ENCODE measurements around the gene UBD. TPM values are rescaled to one million over a fixed set of nuclear protein-coding genes. Genes with fewer than 3 reads are reported as not detected.

Gene UBD
- total and polyA plus RNA-seq, 2 of the 13 experiments (the other 11 are each of a cell fraction or from before 2014, with no cell fraction given): 13.9 to 172 TPM

DNA sequence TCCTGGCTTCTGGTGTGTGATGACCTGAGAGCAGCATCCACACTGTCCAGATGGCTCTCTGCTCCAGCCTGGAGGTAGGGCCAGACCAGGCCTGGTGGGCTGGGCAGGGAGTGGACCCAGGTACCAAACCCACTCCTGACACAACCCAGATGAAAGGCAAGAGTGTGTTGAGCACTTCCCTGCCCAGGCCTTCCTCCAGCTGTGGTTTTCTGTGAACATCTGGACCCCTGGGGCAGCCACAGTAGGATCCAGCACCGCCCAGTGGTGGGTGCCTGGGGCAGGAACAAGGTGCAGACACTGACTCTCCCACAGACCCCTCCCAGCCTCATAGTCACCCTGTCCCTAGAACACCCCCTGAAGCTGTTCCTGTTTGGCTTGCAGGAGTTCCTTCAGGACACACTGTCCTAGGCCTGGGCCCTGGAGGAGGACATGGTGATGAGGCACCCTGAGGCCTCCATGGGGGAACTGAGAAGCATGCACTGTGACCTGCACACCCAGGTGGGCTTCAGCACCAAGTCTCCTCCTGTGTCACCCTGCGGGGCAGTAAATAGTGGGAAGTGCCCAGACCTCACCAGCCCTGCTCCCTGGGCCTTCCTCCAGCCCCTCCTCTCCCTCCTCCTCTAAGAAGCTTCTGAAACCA lies 28.7 kb downstream of the UBD start:
- H2AFZ ChIP-seq (ENCODE audit: low read length): no peak overlapping the region
- POLR2A ChIA-PET: no interaction called here
- CTCF ChIA-PET (ENCODE audit: low intra/inter-chr PET ratio, low total read pairs): no interaction called here
- no peak overlapping the region for H3K4me3 ChIP-seq (replicated peaks in 1 of 3; ENCODE audit: insufficient read depth in 1 of 3, low read depth in 2 of 3, low read length in 3 of 3)
- TF ChIP-seq HNRNPL (IDR thresholded peaks at IDR 0.05; ENCODE audit: low read depth, low read length) (no peak), ZNF12 (CRISPR knock-in tag; IDR thresholded peaks at IDR 0.05) (no peak), PLRG1 (conservative IDR thresholded peaks at IDR 0.05) (no peak), ZNF124 (CRISPR knock-in tag; IDR thresholded peaks at IDR 0.05) (no peak), HNRNPUL1 (IDR thresholded peaks at IDR 0.05; ENCODE audit: low read depth, low read length) (no peak), NR2F2 (IDR thresholded peaks at IDR 0.05; ENCODE audit: borderline replicate concordance, low read depth) (no peak), MBD4 (IDR thresholded peaks at IDR 0.05; ENCODE audit: borderline replicate concordance, low read length) (no peak), ZNF207 (IDR thresholded peaks at IDR 0.05; ENCODE audit: borderline replicate concordance) (no peak), ZNF549 (CRISPR knock-in tag; IDR thresholded peaks at IDR 0.05) (no peak), ZNF430 (CRISPR knock-in tag; IDR thresholded peaks at IDR 0.05) (no peak), ZNF143 (CRISPR knock-in tag; IDR thresholded peaks at IDR 0.05) (no peak)
- TF ChIP-seq, protein P1, sequence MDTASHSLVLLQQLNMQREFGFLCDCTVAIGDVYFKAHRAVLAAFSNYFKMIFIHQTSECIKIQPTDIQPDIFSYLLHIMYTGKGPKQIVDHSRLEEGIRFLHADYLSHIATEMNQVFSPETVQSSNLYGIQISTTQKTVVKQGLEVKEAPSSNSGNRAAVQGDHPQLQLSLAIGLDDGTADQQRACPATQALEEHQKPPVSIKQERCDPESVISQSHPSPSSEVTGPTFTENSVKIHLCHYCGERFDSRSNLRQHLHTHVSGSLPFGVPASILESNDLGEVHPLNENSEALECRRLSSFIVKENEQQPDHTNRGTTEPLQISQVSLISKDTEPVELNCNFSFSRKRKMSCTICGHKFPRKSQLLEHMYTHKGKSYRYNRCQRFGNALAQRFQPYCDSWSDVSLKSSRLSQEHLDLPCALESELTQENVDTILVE (CRISPR knock-in tag; IDR thresholded peaks at IDR 0.05): no peak
- TF ChIP-seq, protein P2, sequence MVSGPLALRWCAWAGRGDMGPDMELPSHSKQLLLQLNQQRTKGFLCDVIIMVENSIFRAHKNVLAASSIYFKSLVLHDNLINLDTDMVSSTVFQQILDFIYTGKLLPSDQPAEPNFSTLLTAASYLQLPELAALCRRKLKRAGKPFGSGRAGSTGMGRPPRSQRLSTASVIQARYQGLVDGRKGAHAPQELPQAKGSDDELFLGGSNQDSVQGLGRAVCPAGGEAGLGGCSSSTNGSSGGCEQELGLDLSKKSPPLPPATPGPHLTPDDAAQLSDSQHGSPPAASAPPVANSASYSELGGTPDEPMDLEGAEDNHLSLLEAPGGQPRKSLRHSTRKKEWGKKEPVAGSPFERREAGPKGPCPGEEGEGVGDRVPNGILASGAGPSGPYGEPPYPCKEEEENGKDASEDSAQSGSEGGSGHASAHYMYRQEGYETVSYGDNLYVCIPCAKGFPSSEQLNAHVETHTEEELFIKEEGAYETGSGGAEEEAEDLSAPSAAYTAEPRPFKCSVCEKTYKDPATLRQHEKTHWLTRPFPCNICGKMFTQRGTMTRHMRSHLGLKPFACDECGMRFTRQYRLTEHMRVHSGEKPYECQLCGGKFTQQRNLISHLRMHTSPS (CRISPR knock-in tag; IDR thresholded peaks at IDR 0.05; ENCODE audit: low read depth): no peak
- no TSS peak for BruUV-seq (replicated peaks)
- FAIRE-seq (no peak), ATAC-seq (no peak; the same call in 2 of the 3 replicates), DNase-seq (ENCODE audit: low spot score) (no peak)
- H3K27me3 ChIP-seq (ENCODE audit: control insufficient read depth in 1 of 2, insufficient read depth in 2 of 2, low read length in 2 of 2): no peaks in the 10 kb centered on the region
- no peaks in the 10 kb centered on the region for H4K20me1 ChIP-seq (ENCODE audit: insufficient read depth, low read length)
- WGBS (ENCODE audit: low lambda C conversion rate): 0% methylated on average over 1 of the region's 2 CpGs
- no peak overlapping the region for H3K4me2 ChIP-seq (ENCODE audit: low read depth, low read length)
- intact Hi-C loops (cut with micrococcal nuclease; ENCODE audit: unreplicated experiment) (no loop called here), in situ Hi-C loops (cut with HindIII; ENCODE audit: extremely low pct_ligation_motif_present, low pct_unique_long_range_greater_than_20kb) (no loop called here)
- no peaks in the 10 kb centered on the region for H3K4me1 ChIP-seq (ENCODE audit: insufficient read depth, low read length)
- H3K36me3 ChIP-seq (replicated peaks in 1 of 2; ENCODE audit: control insufficient read depth in 1 of 2, insufficient read depth in 2 of 2, low read length in 2 of 2): no peaks in the 10 kb centered on the region
- H3K9me3 ChIP-seq (ENCODE audit: low read length): no peaks in the 10 kb centered on the region
- H3K27ac ChIP-seq (ENCODE audit: extremely low read length, insufficient read depth, low read length): no peak overlapping the region
- no peaks in the 10 kb centered on the region for H3K79me2 ChIP-seq (ENCODE audit: insufficient read depth, low read length)
- H3K9ac ChIP-seq (ENCODE audit: insufficient read depth, low read depth, low read length): no peak overlapping the region

All from HepG2 (cell line).